HCT116 (cell line): ENCODE results near the gene PDYN. TPM values are rescaled to one million over a fixed set of nuclear protein-coding genes. Genes with fewer than 3 reads are reported as not detected.

ENCODE experiments used
- ATAC-seq: fragments of 200-7000 bp; cut with Tn5 transposase; 2 replicates; pipeline ENCODE4 v1.9.1; 2020; ENCODE audit warnings: mild to moderate bottlenecking, moderate library complexity
- BruUV-seq: library from RNA; stranded (reverse); fragments of 400-500 nt; replicated peaks from 2 replicates; lab custom pipeline; 2021; lab: Mats Ljungman, UMichigan
- CTCF ChIA-PET: fragments of 300-600 bp; sonication (Branson Sonifier 250); formaldehyde crosslinking; loops from one replicate; lab custom pipeline; 2021; ENCODE audit warnings: antibody characterized with exemption; lab: Charles Lee
- POLR2A ChIA-PET: fragments of 300-600, 350-600 bp; sonication (Branson Sonifier 250); formaldehyde crosslinking; loops from one replicate; lab custom pipeline; 2021; ENCODE audit warnings: antibody characterized with exemption; lab: Charles Lee
- RAD21 ChIA-PET, 2 experiments: fragments of 300-600 bp; sonication (Branson Sonifier 250); formaldehyde crosslinking; loops; one replicate each; lab custom pipeline; 2023; ENCODE audit warnings: low total read pairs in 2 of 2; ENCODE audit not compliant: uncharacterized antibody in 2 of 2, unreplicated experiment in 2 of 2, low non-redundant PET in 1 of 2; lab: Charles Lee
- DNase-seq: peaks from one replicate; pipeline ENCODE4 v3.0.0-alpha.2; 2010; ENCODE audit warnings: low read depth, low spot score
- H2AFZ ChIP-seq: fragments of 200-600 bp; shearing (Covaris generic), sonication (generic); 2 replicates; pipeline ENCODE4 v1.6.1; 2017; ENCODE audit warnings: low read depth, mixed run types, mixed read lengths, antibody characterized with exemption, low read length; ENCODE audit not compliant: poor library complexity, severe bottlenecking
- H3K27ac ChIP-seq: 2 replicates; pipeline ENCODE4 v1.5.1; 2012; ENCODE audit warnings: low read depth, low read length
- H3K27me3 ChIP-seq: fragments of 200-600 bp; sonication (generic); 2 replicates; pipeline ENCODE4 v1.6.1; 2016; ENCODE audit warnings: mixed run types, low read length, mixed read lengths; ENCODE audit not compliant: insufficient read depth
- H3K36me3 ChIP-seq, 2 experiments: fragments of 200-500 bp in 1 of 2; fragments of 200-600 bp in 1 of 2; sonication (Bioruptor generic) in 1 of 2; sonication (generic) in 1 of 2; 2 replicates each; pipeline versions ENCODE4 v1.5.1 to v1.6.1; 2014 to 2016; ENCODE audit warnings: low read length in 2 of 2, inconsistent platforms in 1 of 2, mixed read lengths in 1 of 2, mixed run types in 1 of 2; ENCODE audit not compliant: insufficient read depth in 2 of 2, control insufficient read depth in 1 of 2
- H3K4me1 ChIP-seq, 2 experiments: fragments of 200-600 bp in 1 of 2; sonication (generic) in 1 of 2; 2 replicates each; pipeline versions ENCODE4 v1.5.1 to v1.6.1; 2012 to 2017; ENCODE audit warnings: low read length in 2 of 2, inconsistent platforms in 1 of 2, mild to moderate bottlenecking in 1 of 2, mixed read lengths in 1 of 2, mixed run types in 1 of 2, moderate library complexity in 1 of 2; ENCODE audit not compliant: insufficient read depth in 2 of 2, control insufficient read depth in 1 of 2
- H3K4me2 ChIP-seq: fragments of 200-600 bp; sonication (generic); 2 replicates; pipeline ENCODE4 v1.6.1; 2017; ENCODE audit warnings: mixed run types, low read length, mixed read lengths
- H3K4me3 ChIP-seq, 2 experiments: fragments of 200-600 bp in 1 of 2; sonication (generic) in 1 of 2; replicated peaks in 1 of 2; 2 replicates each; pipeline ENCODE4 v1.5.1; 2011 to 2016; ENCODE audit warnings: low read length in 2 of 2, control low read depth in 1 of 2, low read depth in 1 of 2, mild to moderate bottlenecking in 1 of 2, mixed read lengths in 1 of 2, mixed run types in 1 of 2
- H3K79me2 ChIP-seq: fragments of 200-600 bp; sonication (generic); 2 replicates; pipeline ENCODE4 v1.6.1; 2017; ENCODE audit warnings: mild to moderate bottlenecking, mixed run types, low read length, moderate library complexity, mixed read lengths; ENCODE audit not compliant: insufficient read depth
- H3K9ac ChIP-seq: fragments of 200-600 bp; sonication (generic); 2 replicates; pipeline ENCODE4 v1.6.1; 2016; ENCODE audit warnings: low read length, mixed read lengths
- H3K9me2 ChIP-seq: fragments of 200-600 bp; sonication (generic), shearing (Covaris generic); 2 replicates; pipeline ENCODE4 v1.6.1; 2017; ENCODE audit warnings: mixed run types, mild to moderate bottlenecking, moderate library complexity; ENCODE audit not compliant: insufficient read depth
- H3K9me3 ChIP-seq, 2 experiments: fragments of 200-500 bp in 1 of 2; fragments of 200-600 bp in 1 of 2; sonication (Bioruptor generic) in 1 of 2; sonication (generic) in 1 of 2; 2 replicates each; pipeline ENCODE4 v1.6.1; 2014 to 2017; ENCODE audit warnings: low read length in 2 of 2, mixed read lengths in 2 of 2, inconsistent platforms in 1 of 2, low read depth in 1 of 2, mild to moderate bottlenecking in 1 of 2, mixed run types in 1 of 2, moderate library complexity in 1 of 2; ENCODE audit not compliant: control insufficient read depth in 1 of 2, insufficient read depth in 1 of 2
- H4K20me1 ChIP-seq: fragments of 200-600 bp; sonication (generic), shearing (Covaris generic); 2 replicates; pipeline ENCODE4 v1.6.1; 2017; ENCODE audit warnings: mixed run types, mild to moderate bottlenecking, moderate library complexity; ENCODE audit not compliant: insufficient read depth
- ATF3 ChIP-seq: IDR thresholded peaks from 2 replicates; pipeline ENCODE4 v1.6.1; 2012
- EGR1 ChIP-seq: IDR thresholded peaks from 2 replicates; pipeline ENCODE4 v1.6.1; 2012; ENCODE audit warnings: low read depth
- ELF1 ChIP-seq: IDR thresholded peaks from 2 replicates; pipeline ENCODE4 v1.6.1; 2012; ENCODE audit warnings: low read depth, borderline replicate concordance
- JUND ChIP-seq: IDR thresholded peaks from 2 replicates; pipeline ENCODE4 v1.6.1; 2012
- MAX ChIP-seq: IDR thresholded peaks from 2 replicates; pipeline ENCODE4 v1.6.1; 2012
- POLR2AphosphoS5 ChIP-seq: IDR thresholded peaks from 2 replicates; pipeline ENCODE4 v1.6.1; 2011; ENCODE audit warnings: mild to moderate bottlenecking, low read depth, low read length, moderate library complexity
- RAD21 ChIP-seq: IDR thresholded peaks from 2 replicates; pipeline ENCODE4 v1.6.1; 2012; ENCODE audit warnings: low read depth, mild to moderate bottlenecking
- REST ChIP-seq: IDR thresholded peaks from 2 replicates; pipeline ENCODE4 v1.6.1; 2012; ENCODE audit warnings: low read depth
- SIN3A ChIP-seq: IDR thresholded peaks from 2 replicates; pipeline ENCODE4 v1.6.1; 2012; ENCODE audit warnings: low read depth
- SP1 ChIP-seq: IDR thresholded peaks from 2 replicates; pipeline ENCODE4 v1.6.1; 2012; ENCODE audit warnings: low read depth
- SRF ChIP-seq: IDR thresholded peaks from 2 replicates; pipeline ENCODE4 v1.6.1; 2012; ENCODE audit warnings: low read depth
- TCF7L2 ChIP-seq: IDR thresholded peaks from 2 replicates; pipeline ENCODE4 v1.7.0; 2011; ENCODE audit warnings: borderline replicate concordance, inconsistent platforms; ENCODE audit not compliant: insufficient read depth, insufficient read length; ENCODE audit errors: extremely low read depth
- YY1 ChIP-seq: IDR thresholded peaks from 2 replicates; pipeline ENCODE4 v1.6.1; 2011; ENCODE audit warnings: low read length, low read depth, moderate library complexity, mild to moderate bottlenecking; ENCODE audit not compliant: insufficient replicate concordance; ENCODE audit errors: extremely low read depth
- ZFX ChIP-seq: fragments of 450-650 bp; IDR thresholded peaks from 2 replicates; pipeline ENCODE4 v1.6.1; 2017
- ZNF274 ChIP-seq: fragments of 200-500 bp; sonication (Bioruptor generic); IDR thresholded peaks from 2 replicates; pipeline ENCODE4 v1.6.1; 2014; ENCODE audit warnings: mild to moderate bottlenecking, low read depth, low read length, inconsistent platforms
- intact Hi-C: fragments of 100-400 bp; cut with micrococcal nuclease; formaldehyde crosslinking; loops from 2 replicates; pipeline ENCODE4 v1.10.0; 2022
- total RNA-seq: library from RNA; stranded (reverse); gene quantifications from one replicate; pipeline ENCODE4 v1.2.1, GENCODE V29; 2021; ENCODE audit not compliant: unreplicated experiment
- TF ChIP-seq, protein P1 (sequence below): IDR thresholded peaks from 2 replicates; pipeline ENCODE4 v1.6.1; 2011; ENCODE audit warnings: mild to moderate bottlenecking, low read length, moderate library complexity; ENCODE audit not compliant: insufficient replicate concordance; ENCODE audit errors: extremely low read depth

PDYN gene
- total RNA-seq, 1 experiment from 2014 or later: not detected

DNA sequence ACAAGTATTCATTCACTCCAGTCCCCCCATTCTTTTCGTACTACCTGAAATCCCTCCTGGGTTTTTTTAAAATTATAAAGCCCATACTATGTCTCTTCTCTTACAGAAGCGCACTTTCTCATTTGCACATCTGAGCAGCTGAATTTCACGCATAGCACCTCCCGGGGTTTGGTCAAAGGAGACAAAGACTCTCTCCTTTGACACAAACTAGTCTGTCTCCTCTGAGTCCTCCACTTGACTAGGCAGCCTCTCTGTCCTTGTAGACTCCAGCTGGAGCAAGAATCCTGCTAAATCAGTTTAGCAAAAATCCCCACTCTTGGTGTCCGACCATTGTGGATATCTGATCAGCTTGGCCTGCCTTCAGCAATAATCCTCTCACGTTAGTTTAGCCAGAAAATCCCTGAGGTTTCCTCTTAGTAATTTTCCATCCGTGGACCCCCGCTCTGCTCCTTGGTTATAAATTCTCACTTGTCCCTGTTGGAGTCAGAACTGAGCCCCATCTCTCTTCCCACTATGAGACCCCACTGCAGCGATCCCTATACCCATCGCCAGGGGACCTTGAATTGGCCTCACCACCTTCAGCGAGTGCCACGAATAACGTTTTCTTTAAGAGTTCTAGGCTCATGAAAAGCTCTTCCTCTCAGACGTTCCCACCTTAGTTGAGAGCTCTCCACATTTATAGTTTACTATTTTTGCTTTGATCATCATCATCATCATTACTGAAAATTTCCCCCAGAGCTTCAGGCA is 29.0 kb downstream of the PDYN start:
- ChIA-PET CTCF (interaction anchor here (1.2 to 2.6 kb wide), 6 partner anchors 10 to 243 kb away, joined by 3 to 46 read pairs (median 4); no protein-coding TSS in a partner anchor), POLR2A (no interaction called here), RAD21 (interaction anchor here in 1 of 2 experiments (0.7 kb wide), 1 partner anchor 206 kb away, joined by 3 read pairs; no protein-coding TSS in a partner anchor)
- BruUV-seq: no TSS peak
- Histone ChIP-seq H3K9me2 (no peaks in the 10 kb centered on the region), H3K36me3 (no peaks in the 10 kb centered on the region), H3K79me2 (no peaks in the 10 kb centered on the region), H3K4me3 (no peak overlapping the region), H4K20me1 (no peaks in the 10 kb centered on the region), H3K9ac (no peak overlapping the region), H3K27me3 (no peaks in the 10 kb centered on the region; the same call in 1 of the 2 replicates), H2AFZ (peak overlapping the region; percentile 75), H3K4me1 (peaks cover 0 to 6% of the 10 kb centered on the region in 2 experiments; a peak in 2 of 4 replicates), H3K4me2 (no peak overlapping the region), H3K9me3 (no peaks in the 10 kb centered on the region), H3K27ac (no peak overlapping the region)
- ATAC-seq (no peak), DNase-seq (no peak)
- no peak for TF ChIP-seq YY1
- TF ChIP-seq REST: no peak
- no peak for TF ChIP-seq SRF
- no peak for TF ChIP-seq SIN3A
- no peak for TF ChIP-seq ZFX
- no peak for TF ChIP-seq JUND
- no peak for TF ChIP-seq TCF7L2
- no peak for TF ChIP-seq RAD21
- TF ChIP-seq EGR1: no peak
- no peak for TF ChIP-seq ZNF274
- TF ChIP-seq SP1: no peak
- no peak for TF ChIP-seq ATF3
- TF ChIP-seq ELF1: no peak
- TF ChIP-seq, protein P1, sequence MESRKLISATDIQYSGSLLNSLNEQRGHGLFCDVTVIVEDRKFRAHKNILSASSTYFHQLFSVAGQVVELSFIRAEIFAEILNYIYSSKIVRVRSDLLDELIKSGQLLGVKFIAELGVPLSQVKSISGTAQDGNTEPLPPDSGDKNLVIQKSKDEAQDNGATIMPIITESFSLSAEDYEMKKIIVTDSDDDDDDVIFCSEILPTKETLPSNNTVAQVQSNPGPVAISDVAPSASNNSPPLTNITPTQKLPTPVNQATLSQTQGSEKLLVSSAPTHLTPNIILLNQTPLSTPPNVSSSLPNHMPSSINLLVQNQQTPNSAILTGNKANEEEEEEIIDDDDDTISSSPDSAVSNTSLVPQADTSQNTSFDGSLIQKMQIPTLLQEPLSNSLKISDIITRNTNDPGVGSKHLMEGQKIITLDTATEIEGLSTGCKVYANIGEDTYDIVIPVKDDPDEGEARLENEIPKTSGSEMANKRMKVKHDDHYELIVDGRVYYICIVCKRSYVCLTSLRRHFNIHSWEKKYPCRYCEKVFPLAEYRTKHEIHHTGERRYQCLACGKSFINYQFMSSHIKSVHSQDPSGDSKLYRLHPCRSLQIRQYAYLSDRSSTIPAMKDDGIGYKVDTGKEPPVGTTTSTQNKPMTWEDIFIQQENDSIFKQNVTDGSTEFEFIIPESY: no peak
- TF ChIP-seq MAX: no peak
- no peak for TF ChIP-seq POLR2AphosphoS5
- intact Hi-C loops: loop anchor here (1.0 kb wide), 2 partner anchors 128 to 207 kb away; no protein-coding TSS in a partner anchor
